GM23338 (cell line): Measurements from ENCODE around the gene GMPS. TPM values are rescaled to one million over a fixed set of nuclear protein-coding genes. Genes with fewer than 3 reads are reported as not detected.

ENCODE experiments used
- ATAC-seq: fragments of 200-7000 bp; cut with Tn5 transposase; 3 replicates; pipeline ENCODE4 v1.9.1; 2020
- DNase-seq: peaks from one replicate; pipeline ENCODE4 v3.0.0-alpha.2; 2015; ENCODE audit warnings: low spot score
- H2AFZ ChIP-seq: fragments of 200-600 bp; sonication (generic); 2 replicates; pipeline ENCODE4 v1.8.0; 2016; ENCODE audit warnings: antibody characterized with exemption, mild to moderate bottlenecking, moderate library complexity
- H3F3A ChIP-seq: fragments of 200-600 bp; sonication (generic); replicated peaks from 2 replicates; pipeline ENCODE4 v1.8.0; 2017; ENCODE audit warnings: antibody characterized with exemption, mixed run types, low read depth
- H3K27ac ChIP-seq: fragments of 200-600 bp; sonication (generic); 2 replicates; pipeline ENCODE4 v1.6.1; 2016; ENCODE audit warnings: low read depth
- H3K27me3 ChIP-seq: fragments of 200-600 bp; sonication (generic); 2 replicates; pipeline ENCODE4 v1.8.0; 2016; ENCODE audit warnings: mild to moderate bottlenecking, mixed run types, moderate library complexity; ENCODE audit not compliant: insufficient read depth
- H3K36me3 ChIP-seq: fragments of 200-600 bp; sonication (generic); 2 replicates; pipeline ENCODE4 v1.8.0; 2016; ENCODE audit warnings: mild to moderate bottlenecking; ENCODE audit not compliant: insufficient read depth
- H3K4me1 ChIP-seq: fragments of 200-600 bp; sonication (generic); 2 replicates; pipeline ENCODE4 v1.8.0; 2016; ENCODE audit warnings: mild to moderate bottlenecking, moderate library complexity; ENCODE audit not compliant: insufficient read depth
- H3K4me2 ChIP-seq: fragments of 200-600 bp; sonication (generic); 2 replicates; pipeline ENCODE4 v1.7.1; 2017; ENCODE audit warnings: mixed run types
- H3K4me3 ChIP-seq: fragments of 200-600 bp; sonication (generic); 2 replicates; pipeline ENCODE4 v1.6.1; 2016; ENCODE audit warnings: mixed run types
- H3K79me2 ChIP-seq: fragments of 200-600 bp; sonication (generic); replicated peaks from 2 replicates; pipeline ENCODE4 v1.8.0; 2017; ENCODE audit warnings: mild to moderate bottlenecking; ENCODE audit not compliant: insufficient read depth
- H3K9me2 ChIP-seq: fragments of 200-600 bp; sonication (generic); 2 replicates; pipeline ENCODE4 v1.8.0; 2017; ENCODE audit not compliant: insufficient read depth
- H4K20me1 ChIP-seq: fragments of 200-600 bp; sonication (generic); replicated peaks from 2 replicates; pipeline ENCODE4 v1.8.0; 2017; ENCODE audit warnings: mild to moderate bottlenecking; ENCODE audit not compliant: insufficient read depth
- H3K27ac Mint-ChIP-seq: 2 replicates; pipeline ENCODE4 v1.8.0; 2020; ENCODE audit warnings: inconsistent platforms, mild to moderate bottlenecking, moderate library complexity, mixed read lengths
- H3K27me3 Mint-ChIP-seq: 3 replicates; pipeline ENCODE4 v1.8.0; 2022; ENCODE audit warnings: low read depth, mild to moderate bottlenecking, moderate library complexity, mixed read lengths, inconsistent platforms; ENCODE audit not compliant: insufficient read depth, poor library complexity
- H3K36me3 Mint-ChIP-seq: 3 replicates; pipeline ENCODE4 v1.8.0; 2021; ENCODE audit warnings: low read depth, mild to moderate bottlenecking, inconsistent platforms, moderate library complexity, mixed read lengths
- H3K4me1 Mint-ChIP-seq: 3 replicates; pipeline ENCODE4 v1.8.0; 2020; ENCODE audit warnings: mild to moderate bottlenecking, inconsistent platforms, mixed read lengths
- H3K4me3 Mint-ChIP-seq: 3 replicates; pipeline ENCODE4 v1.8.0; 2021; ENCODE audit warnings: moderate library complexity, mild to moderate bottlenecking, inconsistent platforms, mixed read lengths
- H3K9me3 Mint-ChIP-seq: 3 replicates; pipeline ENCODE4 v1.8.0; 2020; ENCODE audit warnings: moderate library complexity, mild to moderate bottlenecking, inconsistent platforms, mixed read lengths
- CREB1 ChIP-seq: fragments of 250-450 bp; sonication (Bioruptor Pico); IDR thresholded peaks from 2 replicates; pipeline ENCODE4 v1.5.0; 2020; ENCODE audit warnings: low read depth, mild to moderate bottlenecking, moderate library complexity
- EZH2 ChIP-seq: fragments of 200-600 bp; sonication (generic); IDR thresholded peaks from one replicate; pipeline ENCODE4 v1.8.0; 2017; ENCODE audit warnings: antibody characterized with exemption, mild to moderate bottlenecking, low read depth; ENCODE audit not compliant: unreplicated experiment
- EZH2phosphoT487 ChIP-seq: fragments of 200-600 bp; sonication (generic); IDR thresholded peaks from one replicate; pipeline ENCODE4 v1.8.1; 2018; ENCODE audit warnings: antibody characterized with exemption; ENCODE audit not compliant: unreplicated experiment
- JUNB ChIP-seq: IDR thresholded peaks from one replicate; pipeline ENCODE4 v1.6.1; 2016; ENCODE audit warnings: antibody characterized with exemption; ENCODE audit not compliant: unreplicated experiment
- NANOG ChIP-seq: IDR thresholded peaks from 2 replicates; pipeline ENCODE4 v1.6.1; 2016; ENCODE audit warnings: antibody characterized with exemption, borderline replicate concordance
- POLR2AphosphoS5 ChIP-seq: IDR thresholded peaks from 2 replicates; pipeline ENCODE4 v1.6.1; 2016; ENCODE audit warnings: antibody characterized with exemption, low read depth
- ZNF114 ChIP-seq: fragments of 250-450 bp; sonication (Bioruptor Pico); IDR thresholded peaks from 2 replicates; pipeline ENCODE4 v1.5.0; 2020; ENCODE audit warnings: mild to moderate bottlenecking, moderate library complexity
- polyA plus RNA-seq: library from polyadenylated mRNA; unstranded; fragments of >200 nt; fragmentation: Nextera tagmentation; extraction: Ambion mirVana; gene quantifications from 2 replicates; pipeline ENCODE4 v1.2.1, GENCODE V29; 2016
- total RNA-seq: library from RNA; depleted of rRNA; stranded (reverse); fragments of >200 nt; shearing (Covaris generic); gene quantifications from 2 replicates; pipeline ENCODE4 v1.2.3, GENCODE V29; 2014
- TF ChIP-seq, protein P1 (sequence below): IDR thresholded peaks from one replicate; pipeline ENCODE4 v1.6.1; 2018; ENCODE audit warnings: antibody characterized with exemption; ENCODE audit not compliant: unreplicated experiment
- TF ChIP-seq, protein P2 (sequence below): IDR thresholded peaks from 2 replicates; pipeline ENCODE4 v1.6.1; 2016; ENCODE audit warnings: antibody characterized with exemption

Gene GMPS
- total and polyA plus RNA-seq, 2 experiments from 2014 or later: 72.0 to 145 TPM

GRCh38 chr3:155863072-155863784 is 7.2 kb upstream of the GMPS start:
- H3K27ac Mint-ChIP-seq: no peak overlapping the region
- H2AFZ ChIP-seq: peak overlapping the region; percentile 29; the same call in 1 of the 2 replicates
- H3K27me3 Mint-ChIP-seq: peaks cover 2% of the 10 kb centered on the region

DNA sequence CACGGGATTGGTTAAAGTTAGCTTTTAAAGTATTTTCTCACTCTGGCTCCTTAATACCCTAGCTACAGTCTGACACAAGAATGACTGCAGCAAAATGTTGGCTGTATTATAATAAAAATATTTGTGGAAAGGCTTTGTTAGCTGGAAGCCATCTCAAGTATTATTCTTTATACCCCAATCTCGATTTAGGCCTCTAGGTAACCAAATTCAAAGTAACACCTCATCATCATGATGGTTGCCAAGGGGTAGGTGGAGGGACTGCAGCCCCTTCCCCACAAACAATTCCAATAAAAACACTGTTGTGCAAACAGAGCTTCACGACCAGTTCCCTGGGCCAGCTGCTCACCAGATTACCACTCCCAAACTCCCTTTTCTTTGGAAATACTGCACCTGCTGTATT is 759 bp upstream of the GMPS start:
- Mint-ChIP-seq H3K9me3 (no peaks in the 10 kb centered on the region; the same call in 1 of the 3 replicates), H3K4me1 (peaks cover 23% of the 10 kb centered on the region), H3K4me3 (peak overlapping the region; percentile 78), H3K27me3 (peaks cover 4% of the 10 kb centered on the region), H3K27ac (peak overlapping the region; percentile 97), H3K36me3 (peaks cover 5% of the 10 kb centered on the region; the same call in 1 of the 3 replicates)
- ATAC-seq (peak; percentile 1; the same call in 2 of the 3 replicates), DNase-seq (peak; percentile 38)
- Histone ChIP-seq H3K4me1 (peaks cover 14% of the 10 kb centered on the region), H3K9me2 (no peaks in the 10 kb centered on the region), H3K4me3 (peak overlapping the region; percentile 74), H3K79me2 (peaks cover 39% of the 10 kb centered on the region), H3K4me2 (peak overlapping the region; percentile 84), H3K27me3 (no peaks in the 10 kb centered on the region), H3K27ac (peak overlapping the region; percentile 95), H4K20me1 (peaks cover 8% of the 10 kb centered on the region; the same call in 1 of the 2 replicates), H3K36me3 (no peaks in the 10 kb centered on the region), H2AFZ (peak overlapping the region; percentile 97), H3F3A (peaks cover 7% of the 10 kb centered on the region)
- no peak for TF ChIP-seq JUNB

More at GRCh38 chr3:155863072-155863784, 7.2 kb upstream of the GMPS start:
- no peak for DNase-seq
- Histone ChIP-seq H3K9me2 (no peaks in the 10 kb centered on the region; the same call in 1 of the 2 replicates), H3K4me1 (no peaks in the 10 kb centered on the region), H3K4me3 (no peak overlapping the region), H3K27me3 (no peaks in the 10 kb centered on the region), H3K36me3 (no peaks in the 10 kb centered on the region), H4K20me1 (no peaks in the 10 kb centered on the region), H3K4me2 (no peak overlapping the region), H3K79me2 (no peaks in the 10 kb centered on the region), H3K27ac (peak overlapping the region; percentile 36; the same call in 1 of the 2 replicates), H3F3A (no peaks in the 10 kb centered on the region)
- ATAC-seq: no peak
- no peaks in the 10 kb centered on the region; the same call in 2 of the 3 replicates for H3K9me3 Mint-ChIP-seq
- no peaks in the 10 kb centered on the region for H3K4me1 Mint-ChIP-seq
- no peak for TF ChIP-seq CREB1 (CRISPR knock-in tag)
- no peak overlapping the region for H3K4me3 Mint-ChIP-seq
- no peaks in the 10 kb centered on the region for H3K36me3 Mint-ChIP-seq

- H3K36me3 ChIP-seq: no peaks in the 10 kb centered on the region
- Mint-ChIP-seq H3K27me3 (peaks cover 8% of the 10 kb centered on the region), H3K4me1 (peaks cover 32% of the 10 kb centered on the region), H3K9me3 (no peaks in the 10 kb centered on the region; the same call in 2 of the 3 replicates), H3K27ac (peak overlapping the region; percentile 89; the same call in 1 of the 2 replicates), H3K4me3 (peak overlapping the region; percentile 96), H3K36me3 (peaks cover 5% of the 10 kb centered on the region; the same call in 1 of the 3 replicates)
- H3K9me2 ChIP-seq: no peaks in the 10 kb centered on the region
- peaks cover 16% of the 10 kb centered on the region for H4K20me1 ChIP-seq
- H3K4me1 ChIP-seq: peaks cover 22% of the 10 kb centered on the region
- peak overlapping the region; percentile 92 for H3K4me2 ChIP-seq
- H3K4me3 ChIP-seq: peak overlapping the region; percentile 74
- H3K27ac ChIP-seq: peak overlapping the region; percentile 93
- ATAC-seq (peak; percentile 26), DNase-seq (peak; percentile 60)
- H3K27me3 ChIP-seq: no peaks in the 10 kb centered on the region
- peaks cover 53% of the 10 kb centered on the region for H3K79me2 ChIP-seq
- 0 out of 2 replicates have a peak overlapping the region, but pooled peaks have one; percentile 53 for H2AFZ ChIP-seq
- peaks cover 7% of the 10 kb centered on the region for H3F3A ChIP-seq
- TF ChIP-seq NANOG (no peak), POLR2AphosphoS5 (no peak), ZNF114 (no peak), CREB1 (CRISPR knock-in tag) (no peak), EZH2phosphoT487 (no peak), EZH2 (no peak)
- TF ChIP-seq, protein P1, sequence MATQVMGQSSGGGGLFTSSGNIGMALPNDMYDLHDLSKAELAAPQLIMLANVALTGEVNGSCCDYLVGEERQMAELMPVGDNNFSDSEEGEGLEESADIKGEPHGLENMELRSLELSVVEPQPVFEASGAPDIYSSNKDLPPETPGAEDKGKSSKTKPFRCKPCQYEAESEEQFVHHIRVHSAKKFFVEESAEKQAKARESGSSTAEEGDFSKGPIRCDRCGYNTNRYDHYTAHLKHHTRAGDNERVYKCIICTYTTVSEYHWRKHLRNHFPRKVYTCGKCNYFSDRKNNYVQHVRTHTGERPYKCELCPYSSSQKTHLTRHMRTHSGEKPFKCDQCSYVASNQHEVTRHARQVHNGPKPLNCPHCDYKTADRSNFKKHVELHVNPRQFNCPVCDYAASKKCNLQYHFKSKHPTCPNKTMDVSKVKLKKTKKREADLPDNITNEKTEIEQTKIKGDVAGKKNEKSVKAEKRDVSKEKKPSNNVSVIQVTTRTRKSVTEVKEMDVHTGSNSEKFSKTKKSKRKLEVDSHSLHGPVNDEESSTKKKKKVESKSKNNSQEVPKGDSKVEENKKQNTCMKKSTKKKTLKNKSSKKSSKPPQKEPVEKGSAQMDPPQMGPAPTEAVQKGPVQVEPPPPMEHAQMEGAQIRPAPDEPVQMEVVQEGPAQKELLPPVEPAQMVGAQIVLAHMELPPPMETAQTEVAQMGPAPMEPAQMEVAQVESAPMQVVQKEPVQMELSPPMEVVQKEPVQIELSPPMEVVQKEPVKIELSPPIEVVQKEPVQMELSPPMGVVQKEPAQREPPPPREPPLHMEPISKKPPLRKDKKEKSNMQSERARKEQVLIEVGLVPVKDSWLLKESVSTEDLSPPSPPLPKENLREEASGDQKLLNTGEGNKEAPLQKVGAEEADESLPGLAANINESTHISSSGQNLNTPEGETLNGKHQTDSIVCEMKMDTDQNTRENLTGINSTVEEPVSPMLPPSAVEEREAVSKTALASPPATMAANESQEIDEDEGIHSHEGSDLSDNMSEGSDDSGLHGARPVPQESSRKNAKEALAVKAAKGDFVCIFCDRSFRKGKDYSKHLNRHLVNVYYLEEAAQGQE: no peak
- TF ChIP-seq, protein P2, sequence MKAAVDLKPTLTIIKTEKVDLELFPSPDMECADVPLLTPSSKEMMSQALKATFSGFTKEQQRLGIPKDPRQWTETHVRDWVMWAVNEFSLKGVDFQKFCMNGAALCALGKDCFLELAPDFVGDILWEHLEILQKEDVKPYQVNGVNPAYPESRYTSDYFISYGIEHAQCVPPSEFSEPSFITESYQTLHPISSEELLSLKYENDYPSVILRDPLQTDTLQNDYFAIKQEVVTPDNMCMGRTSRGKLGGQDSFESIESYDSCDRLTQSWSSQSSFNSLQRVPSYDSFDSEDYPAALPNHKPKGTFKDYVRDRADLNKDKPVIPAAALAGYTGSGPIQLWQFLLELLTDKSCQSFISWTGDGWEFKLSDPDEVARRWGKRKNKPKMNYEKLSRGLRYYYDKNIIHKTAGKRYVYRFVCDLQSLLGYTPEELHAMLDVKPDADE: no peak
Measured at GRCh38 chr3:155870945-155871745, 695 bp downstream of the GMPS start.
